Esophagus squamous epithelium (tissue), 5 donors: ENCODE results near the gene BCL7A. TPM values are rescaled to one million over a fixed set of nuclear protein-coding genes. Genes with fewer than 3 reads are reported as not detected.

Source experiments
- DNase-seq: peaks from one replicate; lab custom pipeline; 2025; lab: John Stamatoyannopoulos, UW
- H3K27ac ChIP-seq, 4 donors: fragments of 200-600 bp; sonication (generic); one replicate each; pipeline ENCODE4 v1.5.1; 2016 to 2019; ENCODE audit warnings: mild to moderate bottlenecking in 1 of 4
- H3K27me3 ChIP-seq, 4 donors: fragments of 200-600 bp; sonication (generic); 1 replicate in 3 of 4; 2 replicates in 1 of 4; pipeline versions ENCODE4 v1.5.1 to v1.6.0; 2017 to 2021; ENCODE audit warnings: antibody characterized with exemption in 1 of 4
- H3K36me3 ChIP-seq, 3 donors: fragments of 200-600 bp; sonication (generic); one replicate each; pipeline ENCODE4 v1.5.1; 2016 to 2019
- H3K4me1 ChIP-seq, 3 donors: fragments of 200-600 bp; sonication (generic); one replicate each; pipeline ENCODE4 v1.5.1; 2017 to 2019
- H3K4me3 ChIP-seq, 4 donors: fragments of 200-600 bp; sonication (generic); 1 replicate in 3 of 4; 2 replicates in 1 of 4; pipeline ENCODE4 v1.5.1; 2016 to 2019; ENCODE audit warnings: mild to moderate bottlenecking in 2 of 4, moderate library complexity in 1 of 4
- H3K9me3 ChIP-seq, 3 donors: fragments of 200-600 bp; sonication (generic); one replicate each; pipeline ENCODE4 v1.5.1; 2016 to 2019
- CTCF ChIP-seq, 6 experiments: fragments of 450-650 bp in 4 of 6; fragments of 200-600 bp in 2 of 6; sonication (generic) in 2 of 6; IDR thresholded peaks; one replicate each; pipeline ENCODE4 v1.5.1; 2016 to 2019; ENCODE audit warnings: antibody characterized with exemption in 6 of 6, mild to moderate bottlenecking in 4 of 6, moderate library complexity in 4 of 6
- POLR2A ChIP-seq, 4 donors: fragments of 450-650 bp; IDR thresholded peaks; one replicate each; pipeline ENCODE4 v1.6.1; 2017; ENCODE audit warnings: antibody characterized with exemption in 4 of 4, mild to moderate bottlenecking in 4 of 4, moderate library complexity in 3 of 4
- WGBS, 2 donors: methylation state at CpG; one replicate each; pipeline ENCODE4 v1.1.5; 2018; 5-methylcytosine and 5-hydroxymethylcytosine counted together
- intact Hi-C: fragments of 100-400 bp; cut with DNase I; formaldehyde crosslinking; loops from one replicate; pipeline ENCODE4 v1.15.0; 2022
- total RNA-seq, 4 donors: library from RNA; depleted of rRNA; stranded (reverse); fragments of >200 nt; gene quantifications; one replicate each; pipeline ENCODE4 v1.1.0, GENCODE V29; 2016
- donor health status: DM: yes; HTN: yes; CAD: no.

Gene BCL7A
- total RNA-seq, 4 donors from 2014 or later: 2.5 to 8.6 (median 5.1) TPM

GRCh38 chr12:122024132-122024785 lies 2.6 kb downstream of the BCL7A start:
- intact Hi-C loops: loop anchor here (10.0 kb wide), 1 partner anchor 109 kb away; the partner anchor contains the start of gene CFAP251
- H3K4me3 ChIP-seq: peak overlapping the region in 3 of 4 donors; percentile 60 to 89 (median 73)
- TF ChIP-seq POLR2A (IDR thresholded peaks at IDR 0.05): no peak
- no peak for TF ChIP-seq CTCF (IDR thresholded peaks at IDR 0.05)
- H3K27me3 ChIP-seq: peaks cover 0 to 33% (median 0%) of the 10 kb centered on the region in 4 donors
- peaks cover 22 to 47% (median 33%) of the 10 kb centered on the region in 3 donors for H3K4me1 ChIP-seq
- H3K9me3 ChIP-seq: no peaks in the 10 kb centered on the region
- no peak for DNase-seq
- H3K36me3 ChIP-seq: no peaks in the 10 kb centered on the region
- H3K27ac ChIP-seq: peak overlapping the region in 3 of 4 donors; percentile 82 to 85 (median 84)
- 74 to 75% methylated on average over 12 to 16 of the region's 16 CpGs for WGBS, 2 donors

GRCh38 chr12:122026706-122027333 lies 5.1 kb downstream of the BCL7A start:
- no peaks in the 10 kb centered on the region for H3K36me3 ChIP-seq
- DNase-seq: no peak
- 93 to 100% methylated on average over 5 to 7 of the region's 7 CpGs for WGBS, 2 donors
- H3K27me3 ChIP-seq: peaks cover 0 to 13% (median 0%) of the 10 kb centered on the region in 4 donors
- no peak overlapping the region for H3K4me3 ChIP-seq
- TF ChIP-seq CTCF (IDR thresholded peaks at IDR 0.05): no peak
- no peak for TF ChIP-seq POLR2A (IDR thresholded peaks at IDR 0.05)
- peaks cover 21 to 60% (median 34%) of the 10 kb centered on the region in 3 donors for H3K4me1 ChIP-seq
- intact Hi-C loops: loop anchor here (10.0 kb wide), 1 partner anchor 112 kb away; the partner anchor contains the start of gene CFAP251
- no peak overlapping the region for H3K27ac ChIP-seq
- no peaks in the 10 kb centered on the region for H3K9me3 ChIP-seq

- DNase-seq: no peak
- intact Hi-C loops: loop anchor here (10.0 kb wide), 1 partner anchor 114 kb away; the partner anchor contains the start of gene CFAP251
- H3K36me3 ChIP-seq: no peaks in the 10 kb centered on the region
- peaks cover 0 to 6% (median 0%) of the 10 kb centered on the region in 4 donors for H3K27me3 ChIP-seq
- no peak for TF ChIP-seq POLR2A (IDR thresholded peaks at IDR 0.05)
- no peak for TF ChIP-seq CTCF (IDR thresholded peaks at IDR 0.05)
- no peak overlapping the region for H3K27ac ChIP-seq
- peaks cover 16 to 52% (median 29%) of the 10 kb centered on the region in 3 donors for H3K4me1 ChIP-seq
- no peak overlapping the region for H3K4me3 ChIP-seq
- WGBS, 2 donors: 42 to 71% methylated on average over 7 to 12 of the region's 12 CpGs
- H3K9me3 ChIP-seq: no peaks in the 10 kb centered on the region
Observed at GRCh38 chr12:122028165-122028904, 6.7 kb downstream of the BCL7A start.

- intact Hi-C loops: loop anchor here (10.0 kb wide), 1 partner anchor 114 kb away; the partner anchor contains the start of gene CFAP251
- 82 to 83% methylated on average over 11 to 17 of the region's 23 CpGs for WGBS, 2 donors
- TF ChIP-seq POLR2A (IDR thresholded peaks at IDR 0.05) (no peak), CTCF (IDR thresholded peaks at IDR 0.05) (no peak)
- Histone ChIP-seq H3K4me3 (no peak overlapping the region), H3K27me3 (peaks cover 0 to 3% (median 0%) of the 10 kb centered on the region in 4 donors), H3K9me3 (no peaks in the 10 kb centered on the region), H3K36me3 (no peaks in the 10 kb centered on the region), H3K27ac (no peak overlapping the region), H3K4me1 (peaks cover 9 to 45% (median 22%) of the 10 kb centered on the region in 3 donors)
- no peak for DNase-seq
Observed at GRCh38 chr12:122028905-122029560, 7.3 kb downstream of the BCL7A start.
